OCI-LY3 (cell line): Measurements from ENCODE around the gene TTC28.

Experiments used
- H2AFZ ChIP-seq: fragments of 200-600, 300-600 bp; shearing (Covaris generic); 2 replicates; pipeline ENCODE4 v1.6.0; 2014; ENCODE audit warnings: antibody characterized with exemption, low read depth, low read length
- H3K27ac ChIP-seq: fragments of 200-600, 300-600 bp; sonication (generic); 2 replicates; pipeline ENCODE4 v1.5.1; 2014; ENCODE audit warnings: mild to moderate bottlenecking, low read length, moderate library complexity, mixed read lengths
- H3K27me3 ChIP-seq: fragments of 200-600, 300-600 bp; sonication (generic); 2 replicates; pipeline ENCODE4 v1.6.1; 2014; ENCODE audit warnings: low read depth, low read length, mixed read lengths
- H3K36me3 ChIP-seq: fragments of 200-600, 300-600 bp; sonication (generic); replicated peaks from 2 replicates; pipeline ENCODE3; 2014; ENCODE audit warnings: low read depth, low read length, mixed read lengths
- H3K4me1 ChIP-seq: fragments of 300-600, 200-600 bp; sonication (generic); 2 replicates; pipeline ENCODE4 v1.6.1; 2014; ENCODE audit warnings: low read length, mixed read lengths
- H3K4me2 ChIP-seq: fragments of 200-600, 300-600 bp; sonication (generic); 2 replicates; pipeline ENCODE4 v1.6.1; 2014; ENCODE audit warnings: low read length, mixed read lengths
- H3K4me3 ChIP-seq: fragments of 300-600, 200-600 bp; sonication (generic); 2 replicates; pipeline ENCODE4 v1.5.1; 2014; ENCODE audit warnings: antibody characterized with exemption, mild to moderate bottlenecking, low read length, moderate library complexity
- H3K79me2 ChIP-seq: fragments of 300-600, 200-600 bp; shearing (Covaris generic); 2 replicates; pipeline ENCODE4 v1.6.1; 2014; ENCODE audit warnings: mild to moderate bottlenecking, low read length, mixed read lengths
- H3K9ac ChIP-seq: fragments of 300-600, 200-600 bp; shearing (Covaris generic); 2 replicates; pipeline ENCODE4 v1.6.0; 2014; ENCODE audit warnings: mild to moderate bottlenecking, low read length, moderate library complexity
- H3K9me3 ChIP-seq: fragments of 200-600, 300-600 bp; shearing (Covaris generic); 2 replicates; pipeline ENCODE4 v1.6.1; 2014; ENCODE audit warnings: low read length, mixed read lengths; ENCODE audit not compliant: insufficient read depth
- H4K20me1 ChIP-seq: fragments of 200-600, 300-600 bp; sonication (generic); 2 replicates; pipeline ENCODE4 v1.6.1; 2016; ENCODE audit warnings: low read length, mixed read lengths; ENCODE audit not compliant: insufficient read depth
- EZH2phosphoT487 ChIP-seq: fragments of 200-600 bp; shearing (Covaris generic); IDR thresholded peaks from 2 replicates; pipeline ENCODE4 v1.6.1; 2018; ENCODE audit warnings: antibody characterized with exemption, mixed run types, low read depth
- TF ChIP-seq, protein P1 (sequence below): fragments of 200-600, 300-600 bp; sonication (generic); IDR thresholded peaks from 2 replicates; pipeline ENCODE4 v1.5.1; 2014; ENCODE audit warnings: antibody characterized with exemption, low read length, low read depth

TTC28 gene

DNA sequence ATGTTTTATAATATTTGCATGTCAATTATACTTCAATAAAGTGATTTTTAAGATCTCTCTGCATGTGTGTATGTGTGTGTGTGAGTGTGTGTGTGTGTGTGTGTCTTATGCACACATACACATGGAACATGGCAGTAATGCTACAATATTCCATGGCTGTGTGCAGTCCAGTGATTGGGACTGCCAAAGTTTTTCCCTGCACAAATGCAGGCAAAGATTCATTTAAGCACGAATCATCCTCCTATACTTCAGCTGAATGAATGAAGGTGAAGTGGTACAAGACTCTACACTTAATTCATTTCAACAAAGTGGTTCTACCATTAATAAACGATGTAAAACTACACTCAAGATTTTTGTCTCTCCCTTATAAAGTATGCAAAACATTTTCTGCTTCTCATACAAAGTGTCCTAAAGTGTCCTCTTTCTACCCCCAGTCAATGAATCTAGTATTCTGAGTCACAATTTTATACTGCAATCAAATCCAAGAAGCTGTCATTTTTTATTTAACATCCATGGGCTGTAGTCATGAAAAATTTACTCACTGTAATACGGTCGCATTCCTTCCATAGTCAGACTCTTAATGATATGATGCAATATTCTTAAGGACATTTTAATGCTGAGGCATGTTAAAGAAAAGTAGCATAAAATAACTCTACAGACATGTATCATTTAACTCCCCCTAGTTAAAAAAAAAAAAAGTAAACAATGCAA, 132.4 kb downstream of the TTC28 start:
- H3K4me2 ChIP-seq: no peak overlapping the region
- TF ChIP-seq, protein P1, sequence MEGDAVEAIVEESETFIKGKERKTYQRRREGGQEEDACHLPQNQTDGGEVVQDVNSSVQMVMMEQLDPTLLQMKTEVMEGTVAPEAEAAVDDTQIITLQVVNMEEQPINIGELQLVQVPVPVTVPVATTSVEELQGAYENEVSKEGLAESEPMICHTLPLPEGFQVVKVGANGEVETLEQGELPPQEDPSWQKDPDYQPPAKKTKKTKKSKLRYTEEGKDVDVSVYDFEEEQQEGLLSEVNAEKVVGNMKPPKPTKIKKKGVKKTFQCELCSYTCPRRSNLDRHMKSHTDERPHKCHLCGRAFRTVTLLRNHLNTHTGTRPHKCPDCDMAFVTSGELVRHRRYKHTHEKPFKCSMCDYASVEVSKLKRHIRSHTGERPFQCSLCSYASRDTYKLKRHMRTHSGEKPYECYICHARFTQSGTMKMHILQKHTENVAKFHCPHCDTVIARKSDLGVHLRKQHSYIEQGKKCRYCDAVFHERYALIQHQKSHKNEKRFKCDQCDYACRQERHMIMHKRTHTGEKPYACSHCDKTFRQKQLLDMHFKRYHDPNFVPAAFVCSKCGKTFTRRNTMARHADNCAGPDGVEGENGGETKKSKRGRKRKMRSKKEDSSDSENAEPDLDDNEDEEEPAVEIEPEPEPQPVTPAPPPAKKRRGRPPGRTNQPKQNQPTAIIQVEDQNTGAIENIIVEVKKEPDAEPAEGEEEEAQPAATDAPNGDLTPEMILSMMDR: no peak
- no peak for TF ChIP-seq EZH2phosphoT487
- no peaks in the 10 kb centered on the region for H3K27me3 ChIP-seq
- no peaks in the 10 kb centered on the region for H3K36me3 ChIP-seq
- no peak overlapping the region for H3K27ac ChIP-seq
- no peaks in the 10 kb centered on the region for H3K79me2 ChIP-seq
- H3K4me3 ChIP-seq: no peak overlapping the region
- H2AFZ ChIP-seq: no peak overlapping the region
- no peak overlapping the region for H3K9ac ChIP-seq
- H3K4me1 ChIP-seq: no peaks in the 10 kb centered on the region
- no peaks in the 10 kb centered on the region for H4K20me1 ChIP-seq
- H3K9me3 ChIP-seq: no peaks in the 10 kb centered on the region

DNA sequence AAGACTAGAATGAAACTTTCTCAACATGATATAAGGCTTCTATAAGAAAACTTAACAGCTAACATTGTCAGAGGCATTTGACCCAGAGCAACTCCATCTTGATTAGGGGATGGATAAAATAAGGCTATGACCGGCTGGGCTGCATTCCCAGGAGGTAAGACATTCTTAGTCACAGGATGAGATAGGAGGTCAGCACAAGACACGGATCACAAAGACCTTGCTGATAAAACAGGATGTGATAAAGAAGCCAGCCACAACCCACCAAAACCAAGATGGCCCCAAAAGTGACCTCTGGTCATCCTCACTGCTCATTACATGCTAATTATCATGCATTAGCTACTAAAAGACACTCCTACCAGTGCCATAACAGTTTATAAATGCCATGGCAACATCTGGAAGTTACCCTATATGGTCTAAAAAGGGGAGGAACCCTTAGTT, 135.2 kb downstream of the TTC28 start:
- no peaks in the 10 kb centered on the region for H3K36me3 ChIP-seq
- no peak overlapping the region for H3K4me2 ChIP-seq
- no peaks in the 10 kb centered on the region for H3K9me3 ChIP-seq
- no peaks in the 10 kb centered on the region for H3K27me3 ChIP-seq
- no peak for TF ChIP-seq EZH2phosphoT487
- TF ChIP-seq, protein P1: no peak
- H3K4me3 ChIP-seq: no peak overlapping the region
- no peaks in the 10 kb centered on the region for H3K79me2 ChIP-seq
- H4K20me1 ChIP-seq: no peaks in the 10 kb centered on the region
- no peak overlapping the region for H2AFZ ChIP-seq
- no peak overlapping the region for H3K9ac ChIP-seq
- H3K27ac ChIP-seq: no peak overlapping the region
- H3K4me1 ChIP-seq: no peaks in the 10 kb centered on the region

DNA sequence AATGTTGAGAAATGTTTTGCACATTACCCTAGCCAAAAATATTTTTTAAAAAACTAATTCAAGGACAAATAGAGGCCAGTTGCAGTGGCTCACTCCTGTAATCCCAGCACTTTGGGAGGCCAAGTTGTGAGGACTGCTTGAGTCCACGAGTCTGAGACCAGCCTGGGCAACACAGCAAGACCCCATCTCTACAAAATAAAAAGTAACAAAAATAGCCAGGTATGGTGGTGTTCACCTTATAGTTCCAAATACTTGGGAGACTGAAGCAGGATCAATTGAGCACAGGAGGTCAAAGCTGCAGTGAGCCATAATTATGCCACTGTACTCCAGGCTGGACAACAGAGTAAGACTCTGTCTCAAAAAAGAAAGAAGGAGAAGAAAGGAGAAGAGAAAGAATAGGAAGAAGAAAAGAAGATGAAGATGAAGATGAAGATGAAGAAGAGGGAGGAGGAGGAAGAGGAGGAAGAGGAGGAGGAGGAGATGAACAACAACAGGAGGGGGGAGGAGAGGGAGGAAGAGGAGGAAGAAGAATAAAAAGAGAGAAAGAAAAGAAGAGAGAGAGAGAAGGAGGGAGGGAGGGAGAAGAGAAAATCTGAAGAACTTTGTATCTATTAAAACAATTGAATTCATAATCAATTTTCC, 136.5 kb downstream of the TTC28 start:
- H4K20me1 ChIP-seq: no peaks in the 10 kb centered on the region
- no peaks in the 10 kb centered on the region for H3K4me1 ChIP-seq
- H3K36me3 ChIP-seq: no peaks in the 10 kb centered on the region
- no peak overlapping the region for H2AFZ ChIP-seq
- no peak for TF ChIP-seq EZH2phosphoT487
- TF ChIP-seq, protein P1: no peak
- no peak overlapping the region for H3K9ac ChIP-seq
- H3K9me3 ChIP-seq: no peaks in the 10 kb centered on the region
- H3K4me2 ChIP-seq: no peak overlapping the region
- H3K79me2 ChIP-seq: no peaks in the 10 kb centered on the region
- H3K27me3 ChIP-seq: no peaks in the 10 kb centered on the region
- no peak overlapping the region for H3K27ac ChIP-seq
- H3K4me3 ChIP-seq: no peak overlapping the region

DNA sequence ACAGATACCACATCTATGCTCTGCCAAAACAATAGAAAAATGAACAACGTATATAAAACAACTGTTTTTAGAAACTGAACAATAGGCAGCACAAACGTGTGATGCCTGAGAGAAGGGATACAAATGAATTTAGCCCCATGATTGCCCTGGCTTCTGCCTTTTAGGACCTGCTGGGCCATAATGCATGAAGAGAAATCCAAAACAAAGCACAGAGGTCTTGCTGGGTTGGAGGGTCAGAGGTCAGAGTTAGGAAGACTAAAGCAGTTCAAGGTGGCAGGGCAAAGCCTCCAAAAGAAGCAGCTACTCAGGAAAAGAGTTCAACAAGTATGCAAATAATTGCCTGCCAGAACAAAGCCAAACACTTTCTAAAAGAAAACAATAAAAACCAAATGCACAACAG, 138.5 kb downstream of the TTC28 start:
- Histone ChIP-seq H3K27ac (no peak overlapping the region), H3K9ac (no peak overlapping the region), H3K4me1 (no peaks in the 10 kb centered on the region), H3K4me2 (no peak overlapping the region), H3K79me2 (no peaks in the 10 kb centered on the region), H3K9me3 (no peaks in the 10 kb centered on the region), H4K20me1 (no peaks in the 10 kb centered on the region), H3K27me3 (no peaks in the 10 kb centered on the region), H3K36me3 (no peaks in the 10 kb centered on the region), H2AFZ (no peak overlapping the region), H3K4me3 (no peak overlapping the region)
- TF ChIP-seq EZH2phosphoT487: no peak
- TF ChIP-seq, protein P1: no peak
